GM21619 (cell line): ENCODE measurements around the gene PITPNM1.
"Not testable (repeated sequence)": the region's sequence is repeated elsewhere in the genome, so short reads cannot be mapped to it uniquely, and the experiment has no call there.

Experiments
- ATAC-seq: cut with Tn5 transposase; IDR thresholded peaks from one replicate; pipeline ENCODE4 v1.9.1; 2021; ENCODE audit not compliant: unreplicated experiment

The PITPNM1 gene

DNA sequence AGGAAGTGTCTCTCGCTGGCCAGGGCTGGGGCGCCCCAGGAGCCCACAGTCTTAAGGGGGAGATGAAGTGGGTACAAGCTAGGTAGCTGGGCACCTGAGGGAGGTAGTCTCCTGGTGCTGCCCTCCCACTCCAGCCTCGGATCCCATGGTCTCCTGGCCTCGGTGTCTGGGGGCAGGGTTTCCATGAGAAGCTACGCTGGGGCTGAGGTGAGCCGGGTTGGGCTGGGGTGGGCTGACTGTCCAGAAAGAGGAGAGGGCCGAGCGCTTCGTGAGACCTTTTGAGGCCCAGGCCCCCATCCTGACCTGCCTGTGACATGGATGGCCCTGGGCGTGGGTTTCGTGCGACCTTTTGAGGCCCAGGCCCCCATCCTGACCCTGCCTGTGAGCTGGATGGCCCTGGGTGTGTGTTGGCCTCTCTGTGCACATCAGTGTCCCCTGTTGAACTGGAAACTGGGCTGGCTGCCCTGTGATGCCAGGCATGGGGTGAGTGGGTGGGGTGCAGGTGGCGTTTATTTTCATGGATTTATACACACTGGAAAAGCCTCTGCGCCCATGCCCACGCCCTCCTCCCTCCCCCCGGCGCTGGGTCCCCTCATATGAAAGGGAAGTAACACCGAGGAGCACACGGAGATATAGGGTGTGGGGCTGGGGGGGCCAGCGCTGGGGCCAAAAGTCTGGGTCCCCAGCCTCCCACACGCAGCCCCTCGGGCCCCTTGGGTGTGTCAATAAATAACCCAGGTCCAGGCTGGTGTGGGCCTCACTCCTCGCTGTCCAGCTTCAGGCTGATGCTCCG, 13.7 kb downstream of the PITPNM1 start:
- ATAC-seq = no peak

DNA sequence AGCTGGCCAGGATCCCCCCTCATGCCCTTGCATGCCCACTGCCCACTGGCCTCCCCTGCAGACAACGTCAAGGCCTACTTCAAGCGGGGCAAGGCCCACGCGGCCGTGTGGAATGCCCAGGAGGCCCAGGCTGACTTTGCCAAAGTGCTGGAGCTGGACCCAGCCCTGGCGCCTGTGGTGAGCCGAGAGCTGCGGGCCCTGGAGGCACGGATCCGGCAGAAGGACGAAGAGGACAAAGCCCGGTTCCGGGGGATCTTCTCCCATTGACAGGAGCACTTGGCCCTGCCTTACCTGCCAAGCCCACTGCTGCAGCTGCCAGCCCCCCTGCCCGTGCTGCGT, 14.5 kb downstream of the PITPNM1 start:
- ATAC-seq = no peak

DNA sequence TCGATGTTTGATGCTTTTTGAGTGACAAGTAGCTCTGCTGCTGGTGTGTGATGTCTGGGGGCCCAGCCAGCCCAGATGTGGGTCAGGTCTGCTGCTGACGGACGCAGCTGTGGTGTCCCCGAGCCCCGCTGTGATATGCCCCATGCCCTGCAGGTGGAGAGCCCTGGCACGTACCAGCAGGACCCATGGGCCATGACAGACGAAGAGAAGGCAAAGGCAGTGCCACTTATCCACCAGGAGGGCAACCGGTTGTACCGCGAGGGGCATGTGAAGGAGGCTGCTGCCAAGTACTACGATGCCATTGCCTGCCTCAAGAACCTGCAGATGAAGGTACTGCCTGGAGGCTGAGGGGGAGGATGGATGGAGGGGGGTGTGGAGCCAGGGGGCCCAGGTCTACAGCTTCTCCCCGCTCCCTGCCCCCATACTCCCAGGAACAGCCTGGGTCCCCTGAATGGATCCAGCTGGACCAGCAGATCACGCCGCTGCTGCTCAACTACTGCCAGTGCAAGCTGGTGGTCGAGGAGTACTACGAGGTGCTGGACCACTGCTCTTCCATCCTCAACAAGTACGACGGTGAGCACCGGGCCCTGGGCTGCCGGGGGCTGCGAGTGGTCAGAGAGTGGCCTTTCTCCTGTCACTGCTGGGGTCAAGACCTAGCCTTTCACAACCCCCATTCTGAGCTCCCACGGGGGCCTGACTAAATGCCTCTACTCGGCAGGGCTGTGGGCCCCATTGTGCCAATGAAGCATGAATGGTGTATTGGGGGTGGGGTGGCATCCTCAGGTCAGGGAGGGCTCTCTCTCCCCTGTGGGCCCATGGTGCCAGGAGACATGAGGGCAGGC, 15.1 kb downstream of the PITPNM1 start:
- no peak for ATAC-seq

DNA sequence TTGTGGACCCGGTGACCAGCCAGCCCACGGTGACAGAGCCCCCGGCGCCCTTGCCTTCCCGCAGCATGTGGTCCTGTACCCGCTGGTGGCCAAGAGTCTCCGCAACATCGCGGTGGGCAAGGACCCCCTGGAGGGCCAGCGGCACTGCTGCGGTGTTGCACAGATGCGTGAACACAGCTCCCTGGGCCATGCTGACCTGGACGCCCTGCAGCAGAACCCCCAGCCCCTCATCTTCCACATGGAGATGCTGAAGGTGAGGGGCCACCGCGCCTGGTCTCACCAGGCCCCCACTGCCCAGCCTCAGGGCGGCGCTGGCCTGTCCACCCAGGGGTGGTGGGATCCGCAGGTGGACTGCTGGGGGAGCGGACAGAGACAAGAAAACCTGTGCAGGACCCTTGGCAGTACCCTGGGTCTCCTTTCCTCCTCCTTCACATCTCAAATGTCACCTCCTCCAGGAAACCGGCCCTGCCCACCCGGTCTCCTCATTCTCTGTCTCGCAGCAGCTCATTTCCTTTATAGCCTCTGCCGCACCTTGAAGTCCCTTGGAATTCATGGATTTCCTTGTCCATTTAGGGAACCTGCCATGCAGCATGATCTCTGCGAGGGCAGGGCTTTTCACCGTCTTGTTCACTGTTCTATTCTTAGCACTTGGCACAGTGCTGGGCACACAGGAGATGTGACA, 15.8 kb downstream of the PITPNM1 start:
- ATAC-seq = no peak

- peak; percentile 36 for ATAC-seq
These were observed 18.5 kb downstream of the PITPNM1 start for GRCh38 chr11:67486481-67487195.

- not testable (repeated sequence) for ATAC-seq
These were observed 19.2 kb downstream of the PITPNM1 start for GRCh38 chr11:67485873-67486361.

GRCh38 chr11:67484847-67485311, 20.3 kb downstream of the PITPNM1 start:
- no peak for ATAC-seq

GRCh38 chr11:67483831-67484665, 21.1 kb downstream of the PITPNM1 start:
- no peak for ATAC-seq

DNA sequence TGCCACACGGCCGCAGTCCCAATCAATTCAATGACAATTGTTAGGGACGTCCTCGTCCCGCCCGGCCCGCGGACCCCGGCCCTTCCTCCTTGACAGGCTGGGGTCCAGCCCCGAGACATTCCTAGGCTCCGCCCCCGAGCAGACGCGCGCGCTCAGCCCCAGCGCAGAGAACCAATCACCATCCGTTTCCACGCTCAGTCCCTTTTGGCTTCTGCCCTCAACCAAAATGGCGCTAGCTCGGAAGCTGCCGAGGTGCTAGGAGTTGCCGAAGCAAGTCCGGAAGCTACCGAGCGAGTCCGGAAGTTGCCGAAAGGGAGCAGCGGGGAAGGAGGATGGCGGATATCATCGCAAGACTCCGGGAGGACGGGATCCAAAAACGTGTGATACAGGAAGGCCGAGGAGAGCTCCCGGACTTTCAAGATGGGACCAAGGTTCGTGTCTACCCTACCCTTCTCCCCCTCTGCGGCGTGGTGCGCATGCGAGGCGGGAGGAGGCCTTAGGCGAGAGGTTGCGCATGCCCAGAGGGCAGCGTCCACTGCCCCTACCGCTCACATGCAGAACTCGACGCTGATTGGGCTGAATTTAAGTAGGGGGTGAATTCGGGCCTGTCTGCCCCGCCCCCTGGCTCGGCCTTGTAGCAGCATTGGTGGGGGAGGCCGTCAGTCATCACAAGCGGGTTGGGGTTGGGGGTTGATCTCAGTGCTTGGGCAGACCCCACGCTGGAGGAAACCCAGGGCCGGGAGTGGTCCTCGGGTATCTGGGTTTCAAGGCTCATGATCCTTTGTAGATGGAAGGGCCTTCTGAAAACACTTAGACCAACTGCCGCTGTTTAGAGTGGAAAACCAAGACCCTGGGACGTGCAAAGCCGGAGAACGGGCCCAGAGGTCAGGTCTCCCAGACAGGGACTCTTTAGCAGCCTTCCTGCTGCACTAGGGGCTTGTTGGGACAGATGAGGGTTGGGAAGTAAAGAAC, 22.1 kb downstream of the PITPNM1 start, which contains the start of gene AIP:
Gene AIP (plus strand): TSS at position 200 of the 972 bp plus-strand sequence. CDS start 133 bp downstream, at position 333.
- peak; percentile 44 for ATAC-seq

DNA sequence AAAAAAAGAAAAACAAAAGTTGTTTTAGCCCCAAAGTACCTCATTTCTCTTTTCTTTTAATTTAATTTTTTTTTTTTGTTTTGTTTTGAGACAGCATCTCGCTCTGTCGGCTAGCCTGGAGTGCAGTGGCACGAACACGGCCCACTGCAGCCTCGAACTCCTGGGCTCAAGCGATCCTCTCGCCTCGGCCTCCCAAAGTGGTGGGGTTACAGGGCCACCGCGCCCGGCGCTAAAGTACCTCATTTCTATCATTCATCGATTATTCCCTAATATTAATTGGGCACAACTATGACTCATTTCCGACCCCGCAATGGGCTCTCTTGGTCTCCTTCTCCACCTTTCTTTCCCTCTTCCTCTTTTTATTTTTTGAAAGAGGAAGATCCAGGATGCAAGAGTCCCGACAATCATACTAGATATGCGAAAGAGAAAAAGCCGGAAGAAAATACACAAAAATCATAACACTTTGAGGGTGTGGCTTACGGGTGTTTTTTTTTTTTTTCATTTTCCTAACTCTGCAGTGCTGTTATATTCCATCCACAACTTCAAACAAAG, 22.8 kb downstream of the PITPNM1 start:
- peak; percentile 1 for ATAC-seq

DNA sequence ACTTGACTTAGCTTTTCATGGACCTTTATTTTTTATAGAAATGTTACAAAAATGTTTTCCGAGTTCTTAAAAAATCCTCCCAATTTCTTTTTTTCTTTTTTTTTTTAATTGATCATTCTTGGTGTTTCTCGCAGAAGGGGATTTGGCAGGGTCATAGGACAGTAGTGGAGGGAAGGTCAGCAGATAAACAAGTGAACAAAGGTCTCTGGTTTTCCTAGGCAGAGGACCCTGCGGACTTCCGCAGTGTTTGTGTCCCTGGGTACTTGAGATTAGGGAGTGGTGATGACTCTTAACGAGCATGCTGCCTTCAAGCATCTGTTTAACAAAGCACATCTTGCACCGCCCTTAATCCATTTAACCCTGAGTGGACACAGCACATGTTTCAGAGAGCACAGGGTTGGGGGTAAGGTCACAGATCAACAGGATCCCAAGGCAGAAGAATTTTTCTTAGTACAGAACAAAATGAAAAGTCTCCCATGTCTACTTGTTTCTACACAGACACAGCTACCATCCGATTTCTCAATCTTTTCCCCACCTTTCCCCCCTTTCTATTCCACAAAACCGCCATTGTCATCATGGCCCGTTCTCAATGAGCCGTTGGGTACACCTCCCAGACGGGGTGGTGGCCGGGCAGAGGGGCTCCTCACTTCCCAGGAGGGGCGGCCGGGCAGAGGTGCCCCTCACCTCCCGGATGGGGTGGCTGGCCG, 27.7 kb downstream of the PITPNM1 start:
- ATAC-seq = not testable (repeated sequence)

- ATAC-seq = not testable (repeated sequence)
These were observed 28.5 kb downstream of the PITPNM1 start for GRCh38 chr11:67476692-67477091.

GRCh38 chr11:67472882-67473281, 32.3 kb downstream of the PITPNM1 start:
- ATAC-seq = no peak

DNA sequence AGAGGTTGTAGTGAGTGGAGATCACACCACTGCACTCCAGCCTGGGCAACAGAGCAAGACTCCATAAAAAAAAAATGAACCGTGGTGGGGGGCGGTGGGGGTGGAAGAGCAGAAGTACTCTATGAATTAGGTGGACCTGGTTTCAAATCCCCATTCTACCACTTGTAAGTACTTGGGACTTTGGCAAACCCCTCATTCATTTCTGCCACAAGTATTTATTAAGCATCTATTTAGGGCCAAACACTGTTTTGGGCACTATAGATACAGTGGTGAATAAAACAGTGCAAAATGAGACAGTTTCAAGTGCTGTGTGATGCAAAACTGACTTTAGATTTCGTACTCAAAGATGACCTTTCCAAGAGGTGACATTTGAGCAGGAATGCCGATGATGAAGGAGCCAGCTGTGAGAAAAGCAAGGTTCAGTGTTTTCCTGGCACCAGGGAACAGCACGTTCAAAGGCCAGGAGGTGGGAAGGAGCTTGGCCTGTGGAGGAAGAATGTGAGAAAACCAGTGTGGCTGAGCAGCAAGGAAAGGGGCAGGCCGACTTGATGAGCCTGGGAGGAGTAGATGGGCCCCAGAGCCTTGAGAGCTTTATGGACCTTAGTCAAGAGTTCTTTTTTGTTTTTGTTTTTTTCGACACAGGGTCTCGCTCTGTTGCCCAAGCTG, 34.7 kb downstream of the PITPNM1 start:
- ATAC-seq = no peak

- ATAC-seq = no peak
These were observed 35.7 kb downstream of the PITPNM1 start for GRCh38 chr11:67469508-67469811.

DNA sequence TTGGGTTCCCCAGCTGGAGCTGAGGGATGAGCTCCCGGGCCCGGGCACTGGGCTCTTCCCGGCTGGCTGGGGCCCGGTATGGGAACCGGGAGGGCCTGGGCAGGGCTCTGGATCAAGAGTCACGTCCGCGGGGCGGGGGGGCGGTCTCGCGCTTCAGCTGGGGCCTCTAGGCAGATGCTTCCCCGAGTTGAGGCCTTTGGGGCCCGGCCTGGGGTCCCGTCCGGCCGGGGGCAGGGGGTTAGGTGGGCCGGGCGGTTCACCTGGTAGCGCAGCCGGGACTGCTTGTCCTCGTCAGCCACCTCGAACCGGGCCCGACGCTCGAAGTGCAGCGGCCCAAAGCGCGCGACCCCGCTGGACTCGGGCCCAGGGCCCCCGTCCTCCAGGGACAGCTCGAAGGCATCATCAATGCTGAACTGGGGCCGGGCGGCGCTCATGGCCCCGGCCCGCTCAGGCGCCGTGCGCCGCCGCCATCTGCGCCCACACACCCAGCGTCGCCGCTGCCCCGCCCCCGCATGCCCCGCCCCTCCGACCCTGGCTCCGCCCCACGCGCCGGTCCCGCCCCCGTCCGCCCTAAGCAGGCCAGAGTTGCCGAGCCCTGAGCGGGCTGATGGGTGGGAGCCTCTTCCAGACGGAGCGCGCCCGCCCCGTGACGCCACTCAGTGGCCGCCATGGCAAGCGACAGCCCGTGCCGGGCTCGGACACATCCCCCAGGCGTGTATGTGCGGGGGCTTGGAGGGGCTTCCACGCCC, 36.2 kb downstream of the PITPNM1 start, which contains the start of gene TMEM134:
Gene TMEM134 (minus strand): TSS at position 493 of the 749 bp plus-strand sequence. CDS start 59 bp downstream, at position 434.
- ATAC-seq = peak; percentile 62

- ATAC-seq = no peak
These were observed 36.8 kb downstream of the PITPNM1 start for GRCh38 chr11:67468456-67468758.
